GM10847 (cell line): ENCODE results near the gene KAT6B.

Experiments
- POLR2A ChIP-seq: IDR thresholded peaks from 2 replicates; pipeline ENCODE4 v1.6.1; 2011; ENCODE audit not compliant: insufficient read length; ENCODE audit errors: extremely low read depth

Gene KAT6B

DNA sequence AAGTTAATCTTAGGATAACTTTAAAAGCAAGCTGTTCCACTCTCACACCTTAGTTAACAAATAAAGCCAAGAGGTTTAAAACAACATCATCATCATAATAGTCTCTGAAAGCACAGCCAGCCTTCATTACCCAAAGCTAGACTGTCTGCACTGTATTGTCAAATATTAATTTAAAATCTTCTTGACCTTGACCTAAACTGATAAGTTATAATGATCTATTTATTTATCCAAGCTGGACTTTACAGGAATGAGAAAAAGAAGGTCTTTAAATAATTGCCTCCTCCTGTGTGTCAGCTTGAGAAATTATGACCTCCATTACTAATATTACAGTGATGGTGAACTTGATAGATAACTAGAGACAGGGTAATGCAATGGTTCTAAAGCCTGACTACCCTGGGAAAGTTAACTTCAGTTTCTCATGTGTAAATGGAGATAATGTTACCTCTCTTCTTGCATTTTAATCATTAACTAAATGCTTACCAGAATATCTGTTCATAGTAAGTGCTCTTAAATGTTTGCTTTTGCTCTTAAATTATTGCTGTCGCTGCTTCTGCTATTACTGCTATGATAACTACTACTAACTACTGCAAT lies 111.0 kb downstream of the KAT6B start:
- TF ChIP-seq POLR2A: no peak

- TF ChIP-seq POLR2A: no peak
Observed at GRCh38 chr10:74944205-74944604, 117.8 kb downstream of the KAT6B start.

DNA sequence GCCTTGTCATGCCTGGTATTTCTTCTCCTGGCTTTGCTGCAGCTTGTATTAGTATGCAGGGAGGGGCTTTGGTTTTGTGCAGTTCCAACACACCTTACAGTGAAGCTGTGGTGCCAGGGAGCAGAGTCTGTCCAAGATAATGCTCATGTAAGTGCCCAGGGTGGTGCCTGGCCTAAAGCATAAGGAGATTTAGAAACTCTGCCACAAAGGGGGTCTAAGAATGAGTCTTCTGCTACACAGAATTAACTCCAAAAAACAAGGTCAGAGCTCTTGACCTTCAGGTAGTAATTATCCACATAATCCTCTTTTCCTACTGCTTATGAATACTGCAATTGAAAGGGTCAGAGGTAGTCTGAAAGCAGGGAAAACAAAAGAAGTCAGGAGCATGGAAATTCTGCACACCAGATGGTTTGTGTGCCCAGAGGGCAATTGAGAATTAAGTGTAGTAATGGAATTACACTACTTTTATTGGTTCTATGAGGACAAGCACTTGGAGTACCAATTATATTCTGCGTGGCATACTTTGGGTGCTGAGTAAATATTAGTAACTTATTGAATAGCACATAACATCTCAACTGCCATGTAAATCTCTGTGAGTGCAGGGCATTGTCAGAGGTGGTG lies 121.5 kb downstream of the KAT6B start:
- no peak for TF ChIP-seq POLR2A

- no peak for TF ChIP-seq POLR2A
Observed at GRCh38 chr10:74949034-74949832, 122.8 kb downstream of the KAT6B start.

DNA sequence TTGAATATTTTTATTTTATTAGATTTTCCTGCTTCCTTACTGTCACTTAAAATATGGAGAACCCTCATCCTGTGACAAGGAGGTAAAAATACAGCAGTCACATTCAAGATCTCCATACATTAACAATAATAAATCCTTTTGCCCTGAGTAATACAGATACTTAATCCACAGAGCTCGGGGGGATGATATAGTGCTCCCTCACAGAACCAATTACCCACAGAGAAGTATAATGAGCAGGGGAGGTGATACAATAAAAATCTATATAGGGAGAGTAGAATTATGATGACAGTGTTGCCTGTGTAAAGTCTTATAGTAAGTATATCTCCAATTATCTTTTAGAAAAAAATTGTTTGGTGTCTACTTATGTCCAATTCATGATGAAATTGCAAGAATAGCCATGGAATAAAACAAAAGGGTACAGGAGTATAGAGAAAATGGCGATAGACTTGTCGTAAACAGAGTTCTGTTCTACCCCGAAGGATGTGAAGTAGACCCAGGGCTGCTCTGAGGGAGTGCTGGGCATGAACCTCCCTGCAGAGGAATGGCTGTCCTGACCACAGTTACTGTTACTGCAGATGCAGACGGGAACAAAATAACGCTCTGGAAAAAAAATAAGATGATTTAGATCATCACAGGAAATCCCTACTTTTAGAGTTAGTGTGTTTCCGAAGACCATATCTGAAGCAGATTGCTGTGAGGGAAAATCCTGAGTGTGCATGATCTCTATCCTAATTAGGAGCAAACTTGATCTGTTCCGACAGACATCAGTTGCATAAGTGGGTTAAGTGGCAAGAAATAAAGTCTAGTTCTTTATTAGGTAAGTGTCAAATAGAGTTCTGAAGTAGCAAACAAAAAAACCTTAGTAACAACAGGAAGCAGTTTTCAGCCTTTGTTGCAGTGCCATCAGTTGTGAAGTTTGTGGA lies 123.7 kb downstream of the KAT6B start:
- no peak for TF ChIP-seq POLR2A

DNA sequence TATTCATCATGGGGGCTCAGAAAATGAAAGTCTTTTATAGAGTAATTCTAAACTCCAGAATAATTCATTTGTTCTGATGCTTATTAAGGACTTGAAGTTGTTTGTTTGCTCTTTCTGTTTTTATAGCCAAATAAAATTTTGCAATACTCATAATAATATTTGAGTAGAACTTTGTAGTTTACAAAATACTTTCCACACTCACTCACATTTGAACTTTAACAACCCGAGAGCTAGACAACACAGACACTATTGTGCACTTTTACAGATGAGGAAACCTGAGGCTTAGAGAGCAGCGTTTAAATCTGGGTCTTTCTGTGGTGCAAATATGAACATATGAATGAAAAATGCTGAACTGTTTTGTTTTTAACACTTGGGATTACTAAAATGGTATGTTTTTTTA lies 126.8 kb downstream of the KAT6B start:
- TF ChIP-seq POLR2A: no peak

- no peak for TF ChIP-seq POLR2A
Observed at GRCh38 chr10:74955796-74956195, 129.4 kb downstream of the KAT6B start.

GRCh38 chr10:74956555-74957111 lies 130.2 kb downstream of the KAT6B start:
- no peak for TF ChIP-seq POLR2A

DNA sequence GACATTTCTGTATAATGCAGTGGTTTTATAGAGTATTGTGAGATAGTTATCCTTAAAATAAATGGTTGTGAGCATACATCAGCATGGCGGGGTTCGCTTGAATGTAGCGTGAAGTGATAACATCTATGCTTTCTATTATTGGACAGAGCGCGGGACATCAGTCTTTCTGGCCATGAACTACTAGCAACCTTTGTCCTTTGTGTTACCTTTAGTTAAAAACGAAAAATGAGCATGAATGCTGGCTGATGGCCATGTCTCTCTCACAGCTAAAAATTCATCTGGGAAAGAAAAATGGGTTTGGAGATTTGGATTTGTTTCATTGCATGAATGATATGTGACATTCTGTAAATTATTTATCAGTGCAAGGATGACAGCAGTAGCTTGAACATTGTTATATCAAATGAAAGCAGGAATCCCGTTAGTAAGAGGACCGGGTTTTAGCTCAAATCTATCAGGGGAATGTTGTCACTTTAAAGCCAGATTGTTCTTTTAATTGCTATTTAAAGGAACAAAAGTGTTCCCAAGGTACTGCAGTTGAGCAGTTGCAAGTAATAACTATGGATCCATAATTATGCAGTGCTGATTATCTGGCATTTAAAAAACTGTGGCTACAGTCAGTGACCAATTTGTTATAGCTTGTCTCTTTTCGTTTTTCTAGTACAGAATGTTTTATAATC lies 131.0 kb downstream of the KAT6B start:
- TF ChIP-seq POLR2A: no peak

- no peak for TF ChIP-seq POLR2A
Observed at GRCh38 chr10:74958316-74958715, 131.9 kb downstream of the KAT6B start.

GRCh38 chr10:74960670-74961069 lies 134.3 kb downstream of the KAT6B start:
- TF ChIP-seq POLR2A: no peak

- no peak for TF ChIP-seq POLR2A
Observed at GRCh38 chr10:74962517-74962916, 136.1 kb downstream of the KAT6B start.

- no peak for TF ChIP-seq POLR2A
Observed at GRCh38 chr10:74963549-74963948, 137.1 kb downstream of the KAT6B start.

DNA sequence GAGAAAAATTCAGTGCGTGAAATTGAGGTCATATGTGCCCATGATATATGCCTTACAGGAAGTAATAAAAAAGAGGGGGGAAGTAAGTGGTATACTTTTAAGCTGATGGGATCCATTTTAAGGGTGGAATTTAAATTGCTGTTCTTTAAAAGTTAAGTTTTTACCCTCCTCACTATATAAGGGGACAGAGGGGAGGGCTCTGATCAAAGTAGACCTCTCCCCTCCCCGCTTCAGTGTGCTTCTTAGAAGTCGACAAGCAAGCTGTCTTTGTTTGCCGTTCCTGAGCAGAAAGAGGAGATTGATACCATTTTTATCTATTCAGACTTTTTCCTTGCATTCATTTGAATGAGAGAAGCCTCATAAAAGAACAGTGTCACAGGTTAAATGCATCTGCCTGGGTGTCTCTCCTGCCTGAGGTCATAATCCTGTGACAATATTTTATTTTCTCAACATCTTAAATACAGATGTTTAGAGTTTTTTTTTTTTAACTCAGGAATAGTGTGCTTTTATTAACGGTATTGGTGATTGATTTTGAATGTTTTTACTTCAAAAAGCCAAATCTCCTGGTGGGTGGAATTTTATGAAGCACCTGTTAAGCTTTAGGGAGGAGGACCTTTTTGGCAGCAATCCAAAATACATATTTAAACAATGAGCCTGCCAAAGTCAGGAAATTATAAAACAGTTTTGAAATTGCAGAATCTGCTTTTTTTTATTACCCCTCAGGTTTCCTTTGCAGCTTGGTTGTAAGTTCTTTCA lies 141.7 kb downstream of the KAT6B start:
- TF ChIP-seq POLR2A: no peak
